ENCODE measurements around the gene KCNMA1. TPM values are rescaled to one million over a fixed set of nuclear protein-coding genes. Genes with fewer than 3 reads are reported as not detected.

Gene KCNMA1
- total and polyA plus RNA-seq, 9 of the 15 experiments (the other 6 are each of a cell fraction or from before 2014, with no cell fraction given) = 0.01 to 0.95 (median 0.15) TPM; not detected in 4

DNA sequence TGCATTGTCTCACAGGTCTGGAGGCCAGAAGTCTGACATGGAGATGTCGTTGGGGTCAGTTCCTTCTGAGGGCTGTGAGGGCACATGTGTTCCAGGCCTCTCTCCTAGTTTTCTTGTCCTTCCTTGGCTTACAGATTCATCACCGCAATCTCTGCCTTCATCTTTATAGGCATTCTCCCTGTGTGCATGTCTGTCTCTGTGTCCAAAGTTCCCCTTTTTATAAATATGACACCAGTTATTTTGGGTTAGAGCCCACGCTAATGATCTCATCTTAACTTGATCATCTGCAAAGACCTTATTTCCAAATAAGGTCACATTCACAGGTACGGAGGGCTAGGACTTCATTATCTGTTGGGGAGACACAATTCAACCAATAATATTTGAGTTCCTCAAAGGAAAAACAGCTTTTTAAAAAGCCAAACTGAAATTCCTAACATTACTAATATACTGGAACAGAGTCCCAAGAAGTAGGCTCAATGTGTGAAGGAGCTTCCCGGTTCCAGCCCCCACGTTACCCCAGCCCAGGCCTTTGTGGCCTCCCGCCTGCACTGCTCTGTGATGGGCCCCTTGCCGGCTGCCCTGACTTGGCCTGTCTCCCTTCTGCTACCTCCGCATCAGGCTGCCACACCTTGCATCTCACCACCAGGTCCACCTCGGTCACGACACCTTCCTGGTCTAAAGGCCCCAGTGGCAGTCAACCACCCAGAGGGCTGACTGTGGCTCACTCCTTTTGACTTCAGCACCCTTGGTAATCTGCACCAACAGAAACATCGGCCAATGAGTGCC lies 142.7 kb downstream of the KCNMA1 start:
- FAIRE-seq (no peak), ATAC-seq (no peak), DNase-seq (ENCODE audit: extremely low read depth in 1 of 4, low spot score in 3 of 4) (no peak)
- Histone ChIP-seq H3K9me1 (ENCODE audit: control insufficient read depth, insufficient read depth, low read length) (no peaks in the 10 kb centered on the region), H3K36me3 (ENCODE audit: control insufficient read depth, insufficient read depth, low read length) (no peaks in the 10 kb centered on the region), H3K4me2 (ENCODE audit: insufficient read depth, low read length) (no peak overlapping the region), H3K79me2 (ENCODE audit: control insufficient read depth, insufficient read depth, low read length) (no peaks in the 10 kb centered on the region), H2AFZ (ENCODE audit: low read depth, low read length) (no peak overlapping the region), H3K4me1 (replicated peaks in 1 of 2; ENCODE audit: control insufficient read depth in 2 of 2, insufficient read depth in 2 of 2, low read length in 2 of 2) (no peaks in the 10 kb centered on the region), H3K27ac (ENCODE audit: extremely low read depth, low read depth, low read length) (no peak overlapping the region), H3K9me3 (replicated peaks; ENCODE audit: control insufficient read depth, insufficient read depth, low read depth, low read length) (no peaks in the 10 kb centered on the region), H3K4me3 (no peak overlapping the region), H3K27me3 (ENCODE audit: control insufficient read depth in 2 of 2, insufficient read depth in 2 of 2, low read length in 2 of 2) (peaks cover 4 to 17% of the 10 kb centered on the region in 2 experiments; a peak in 2 of 5 replicates), H3K9ac (ENCODE audit: insufficient read depth in 1 of 2, low read depth in 2 of 2, low read length in 2 of 2) (no peak overlapping the region; a peak in 1 of 4 replicates), H4K20me1 (replicated peaks; ENCODE audit: control insufficient read depth, insufficient read depth, low read length) (peaks cover 7% of the 10 kb centered on the region; the same call in 1 of the 2 replicates)
- ChIA-PET CTCF (ENCODE audit: low intra/inter-chr PET ratio) (interaction anchor here (0.6 to 2.2 kb wide), 2 partner anchors 147 to 342 kb away, joined by 3 to 7 read pairs; no protein-coding TSS in a partner anchor), POLR2A (interaction anchor here (1.0 kb wide), 1 partner anchor 49 kb away, joined by 3 read pairs; no protein-coding TSS in a partner anchor)
- in situ Hi-C loops (cut with MboI) (no loop called here), intact Hi-C loops (cut with micrococcal nuclease) (loop anchor here (10.0 kb wide), 1 partner anchor 150 kb away; no protein-coding TSS in a partner anchor)
- BruUV-seq (replicated peaks) = no TSS peak
- WGBS (ENCODE audit: insufficient coverage, low coverage, missing lambda C conversion rate) = under 1% methylated on average over 12 of the region's 12 CpGs
- TF ChIP-seq ELK3 (CRISPR knock-in tag; IDR thresholded peaks at IDR 0.05) (no peak), KDM4B (IDR thresholded peaks at IDR 0.05; ENCODE audit: borderline replicate concordance in 2 of 2, low read depth in 1 of 2) (no peak), ARID4B (CRISPR knock-in tag; IDR thresholded peaks at IDR 0.05) (no peak), KDM2B (CRISPR knock-in tag; IDR thresholded peaks at IDR 0.05) (no peak), ZC3H8 (IDR thresholded peaks at IDR 0.05) (no peak), KHSRP (IDR thresholded peaks at IDR 0.05) (no peak), GABPA (tag; conservative IDR thresholded peaks at IDR 0.05; ENCODE audit: low read depth) (no peak), KLF1 (tag; IDR thresholded peaks at IDR 0.05) (no peak), TCF7L2 (IDR thresholded peaks at IDR 0.05; ENCODE audit: low read depth, low read length) (no peak), HNRNPL (IDR thresholded peaks at IDR 0.05; ENCODE audit: low read depth, low read length) (no peak), NCOR1 (IDR thresholded peaks at IDR 0.05) (no peak), MECOM (CRISPR knock-in tag; IDR thresholded peaks at IDR 0.05) (no peak), ZNF696 (CRISPR knock-in tag; conservative IDR thresholded peaks at IDR 0.05) (no peak), MAFK (IDR thresholded peaks at IDR 0.05; ENCODE audit: low read length) (no peak), EZH2 (IDR thresholded peaks at IDR 0.05; ENCODE audit: borderline replicate concordance, low read depth, low read length) (no peak)
- TF ChIP-seq, protein P1, sequence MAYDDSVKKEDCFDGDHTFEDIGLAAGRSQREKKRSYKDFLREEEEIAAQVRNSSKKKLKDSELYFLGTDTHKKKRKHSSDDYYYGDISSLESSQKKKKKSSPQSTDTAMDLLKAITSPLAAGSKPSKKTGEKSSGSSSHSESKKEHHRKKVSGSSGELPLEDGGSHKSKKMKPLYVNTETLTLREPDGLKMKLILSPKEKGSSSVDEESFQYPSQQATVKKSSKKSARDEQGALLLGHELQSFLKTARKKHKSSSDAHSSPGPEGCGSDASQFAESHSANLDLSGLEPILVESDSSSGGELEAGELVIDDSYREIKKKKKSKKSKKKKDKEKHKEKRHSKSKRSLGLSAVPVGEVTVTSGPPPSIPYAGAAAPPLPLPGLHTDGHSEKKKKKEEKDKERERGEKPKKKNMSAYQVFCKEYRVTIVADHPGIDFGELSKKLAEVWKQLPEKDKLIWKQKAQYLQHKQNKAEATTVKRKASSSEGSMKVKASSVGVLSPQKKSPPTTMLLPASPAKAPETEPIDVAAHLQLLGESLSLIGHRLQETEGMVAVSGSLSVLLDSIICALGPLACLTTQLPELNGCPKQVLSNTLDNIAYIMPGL (CRISPR knock-in tag; IDR thresholded peaks at IDR 0.05) = no peak
